Measurements from ENCODE around the gene CD300LG. TPM values are rescaled to one million over a fixed set of nuclear protein-coding genes. Genes with fewer than 3 reads are reported as not detected.

CD300LG gene
- total RNA-seq, 1 donor from 2014 or later: 5.4 TPM

DNA sequence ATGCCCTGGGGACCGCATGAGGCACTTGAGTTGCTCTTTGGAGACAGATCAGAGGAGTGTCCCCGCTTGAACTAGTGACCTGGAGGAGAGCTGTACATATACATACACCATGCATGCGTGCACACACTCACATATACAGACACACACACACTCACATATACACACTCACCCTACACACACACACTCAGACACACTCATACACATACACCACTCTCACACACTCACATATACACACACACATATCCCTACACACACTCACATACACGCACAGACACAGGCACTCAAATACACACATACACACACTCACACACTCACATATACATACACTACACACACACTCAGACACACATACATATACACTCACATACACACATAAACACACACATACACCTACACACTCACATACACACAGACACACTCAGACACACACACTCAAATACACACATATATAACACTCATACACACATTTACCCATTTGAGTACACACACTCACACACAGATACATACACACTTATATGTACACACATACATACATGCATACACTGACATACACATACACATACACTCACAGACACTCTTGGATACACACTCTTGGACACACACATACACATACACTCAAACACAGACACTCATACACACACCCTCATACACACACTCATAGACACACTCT lies 65.8 kb downstream of the CD300LG start:
- Mint-ChIP-seq H3K27ac (ENCODE audit: unreplicated experiment) (no peak overlapping the region), H3K4me3 (ENCODE audit: unreplicated experiment) (no peak overlapping the region), H3K9me3 (ENCODE audit: unreplicated experiment) (no peaks in the 10 kb centered on the region), H3K4me1 (ENCODE audit: unreplicated experiment) (peaks cover 3% of the 10 kb centered on the region), H3K36me3 (ENCODE audit: low read depth, unreplicated experiment) (no peaks in the 10 kb centered on the region), H3K27me3 (ENCODE audit: unreplicated experiment) (peaks cover 6% of the 10 kb centered on the region)
- TF ChIP-seq, protein P1, sequence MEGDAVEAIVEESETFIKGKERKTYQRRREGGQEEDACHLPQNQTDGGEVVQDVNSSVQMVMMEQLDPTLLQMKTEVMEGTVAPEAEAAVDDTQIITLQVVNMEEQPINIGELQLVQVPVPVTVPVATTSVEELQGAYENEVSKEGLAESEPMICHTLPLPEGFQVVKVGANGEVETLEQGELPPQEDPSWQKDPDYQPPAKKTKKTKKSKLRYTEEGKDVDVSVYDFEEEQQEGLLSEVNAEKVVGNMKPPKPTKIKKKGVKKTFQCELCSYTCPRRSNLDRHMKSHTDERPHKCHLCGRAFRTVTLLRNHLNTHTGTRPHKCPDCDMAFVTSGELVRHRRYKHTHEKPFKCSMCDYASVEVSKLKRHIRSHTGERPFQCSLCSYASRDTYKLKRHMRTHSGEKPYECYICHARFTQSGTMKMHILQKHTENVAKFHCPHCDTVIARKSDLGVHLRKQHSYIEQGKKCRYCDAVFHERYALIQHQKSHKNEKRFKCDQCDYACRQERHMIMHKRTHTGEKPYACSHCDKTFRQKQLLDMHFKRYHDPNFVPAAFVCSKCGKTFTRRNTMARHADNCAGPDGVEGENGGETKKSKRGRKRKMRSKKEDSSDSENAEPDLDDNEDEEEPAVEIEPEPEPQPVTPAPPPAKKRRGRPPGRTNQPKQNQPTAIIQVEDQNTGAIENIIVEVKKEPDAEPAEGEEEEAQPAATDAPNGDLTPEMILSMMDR (IDR thresholded peaks at IDR 0.05; ENCODE audit: unreplicated experiment): no peak
- DNase-seq (ENCODE audit: low spot score): no peak

Other genes with a start within 250 kb of the CD300LG start
- 0.10 TPM for gene MEOX1, start 185.3 kb upstream of the CD300LG start, total RNA-seq (ENCODE audit: unreplicated experiment)
- 29.6 TPM for gene SOST, start 88.4 kb upstream of the CD300LG start, total RNA-seq (ENCODE audit: unreplicated experiment)
- 41.4 TPM for gene DUSP3, start 68.2 kb upstream of the CD300LG start, total RNA-seq (ENCODE audit: unreplicated experiment)
- gene CFAP97D1, start 66.7 kb upstream of the CD300LG start, total RNA-seq (ENCODE audit: unreplicated experiment): 0.10 TPM
- 5.2 TPM for gene MPP3, start 14.0 kb upstream of the CD300LG start, total RNA-seq (ENCODE audit: unreplicated experiment)
- gene MPP2, start 60.4 kb downstream of the CD300LG start, total RNA-seq (ENCODE audit: unreplicated experiment): 8.4 TPM
- gene PPY, start 95.3 kb downstream of the CD300LG start, total RNA-seq (ENCODE audit: unreplicated experiment): not detected
- gene PYY, start 106.8 kb downstream of the CD300LG start, total RNA-seq (ENCODE audit: unreplicated experiment): not detected
- gene NAGS, start 157.4 kb downstream of the CD300LG start, total RNA-seq (ENCODE audit: unreplicated experiment): 1.2 TPM
- gene TMEM101, start 167.8 kb downstream of the CD300LG start, total RNA-seq (ENCODE audit: unreplicated experiment): 32.1 TPM
- gene LSM12, start 219.5 kb downstream of the CD300LG start, total RNA-seq (ENCODE audit: unreplicated experiment): 63.0 TPM
- gene G6PC3, start 223.6 kb downstream of the CD300LG start, total RNA-seq (ENCODE audit: unreplicated experiment): 113 TPM

Measured in endothelial cell (in vitro differentiated cells).